ENCODE data around the gene TSPAN31.

DNA sequence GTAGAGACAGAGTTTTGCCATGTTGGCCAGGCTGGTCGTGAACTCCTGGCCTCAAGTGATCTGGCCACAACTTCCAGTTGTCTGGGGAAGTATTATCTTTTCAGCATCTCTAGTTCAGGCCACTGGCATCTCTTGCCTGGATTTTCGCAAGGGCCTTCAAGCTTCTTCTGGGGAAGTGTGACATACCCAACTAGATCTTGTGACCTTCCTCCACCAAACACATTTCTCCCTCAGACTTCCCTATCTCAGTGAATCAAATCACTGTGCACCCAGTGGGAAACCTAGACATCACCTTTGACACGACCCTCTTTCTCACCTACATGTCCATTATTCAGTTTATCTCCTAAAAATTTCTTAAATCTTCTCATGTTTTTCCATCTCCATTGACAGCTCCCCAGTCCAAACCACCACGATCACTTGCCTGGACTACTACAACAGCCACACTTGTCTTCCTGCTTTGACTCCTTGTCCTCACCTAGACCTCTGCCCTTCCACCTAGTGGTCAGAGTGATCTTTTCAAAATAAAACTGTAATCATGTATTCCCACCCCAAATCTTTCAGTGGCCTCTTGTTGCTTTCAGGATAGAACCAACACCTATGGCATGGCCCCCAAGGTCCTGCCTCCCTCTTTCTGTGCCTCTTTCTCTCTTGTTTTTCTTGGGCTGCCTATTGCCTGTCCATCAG, 30.9 kb downstream of the TSPAN31 start:
- TF ChIP-seq FOXA1 (IDR thresholded peaks at IDR 0.05), result no peak
- no peak for TF ChIP-seq FOXM1 (IDR thresholded peaks at IDR 0.05; ENCODE audit: borderline replicate concordance)
- TF ChIP-seq ZNF384 (IDR thresholded peaks at IDR 0.05), result no peak
- no peak for TF ChIP-seq ARNT (IDR thresholded peaks at IDR 0.05)
- no peak for TF ChIP-seq CTBP1 (IDR thresholded peaks at IDR 0.05; ENCODE audit: borderline replicate concordance)
- TF ChIP-seq TARDBP (IDR thresholded peaks at IDR 0.05), result no peak
- TF ChIP-seq NFRKB (IDR thresholded peaks at IDR 0.05), result no peak
- no peak for TF ChIP-seq L3MBTL2 (conservative IDR thresholded peaks at IDR 0.05)
